ENCODE measurements around the gene DCAF8. TPM values are rescaled to one million over a fixed set of nuclear protein-coding genes. Genes with fewer than 3 reads are reported as not detected.

Gene DCAF8
- polyA plus RNA-seq, 3 donors = 35.5 to 205 (median 44.6) TPM

GRCh38 chr1:160220301-160220700, 42.0 kb downstream of the DCAF8 start:
- no peak for TF ChIP-seq CTCF (IDR thresholded peaks at IDR 0.05)
- H3K4me3 Mint-ChIP-seq = no peak overlapping the region
- Histone ChIP-seq H3K36me3 (replicated peaks in 1 of 2; ENCODE audit: control insufficient read depth in 1 of 2, insufficient read depth in 2 of 2, low read length in 2 of 2) (peaks cover 98 to 100% of the 10 kb centered on the region in 2 donors), H3K4me3 (replicated peaks in 1 of 3; ENCODE audit: low read depth in 2 of 3, low read length in 3 of 3) (no peak overlapping the region), H3K79me2 (ENCODE audit: insufficient read depth, low read length) (no peaks in the 10 kb centered on the region), H4K20me1 (ENCODE audit: insufficient read depth, low read length) (peaks cover 6% of the 10 kb centered on the region), H3K4me2 (replicated peaks; ENCODE audit: extremely low read depth, low read length, poor library complexity, severe bottlenecking) (no peak overlapping the region), H3K9me3 (replicated peaks in 1 of 2; ENCODE audit: control insufficient read depth in 1 of 2, insufficient read depth in 1 of 2, low read length in 2 of 2) (no peaks in the 10 kb centered on the region), H3K4me1 (ENCODE audit: control insufficient read depth in 1 of 2, insufficient read depth in 2 of 2, low read length in 2 of 2) (no peaks in the 10 kb centered on the region), H2AFZ (ENCODE audit: insufficient read depth, low read depth, low read length, poor library complexity, severe bottlenecking) (no peak overlapping the region), H3K9ac (ENCODE audit: insufficient read depth, low read length, poor library complexity, severe bottlenecking) (no peak overlapping the region), H3K27ac (ENCODE audit: low read depth in 1 of 2, low read length in 2 of 2) (no peak overlapping the region), H3K27me3 (ENCODE audit: control insufficient read depth in 2 of 2, insufficient read depth in 2 of 2, low read length in 2 of 2) (no peaks in the 10 kb centered on the region)
- DNase-seq = no peak
- intact Hi-C loops (cut with micrococcal nuclease) = no loop called here
- no peaks in the 10 kb centered on the region for H3K27me3 Mint-ChIP-seq (ENCODE audit: low read depth in 3 of 3)
- no peaks in the 10 kb centered on the region for H3K4me1 Mint-ChIP-seq
- no peak overlapping the region for H3K27ac Mint-ChIP-seq
- peaks cover 58 to 91% of the 10 kb centered on the region in 2 donors for H3K36me3 Mint-ChIP-seq
- 100% methylated on average over 2 of the region's 2 CpGs for WGBS (ENCODE audit: insufficient coverage)
- H3K9me3 Mint-ChIP-seq = no peaks in the 10 kb centered on the region

- H3K36me3 Mint-ChIP-seq = peaks cover 68 to 90% of the 10 kb centered on the region in 2 donors
- Histone ChIP-seq H3K4me3 (replicated peaks in 1 of 3; ENCODE audit: low read depth in 2 of 3, low read length in 3 of 3) (no peak overlapping the region), H4K20me1 (ENCODE audit: insufficient read depth, low read length) (peaks cover 6% of the 10 kb centered on the region), H3K9me3 (replicated peaks in 1 of 2; ENCODE audit: control insufficient read depth in 1 of 2, insufficient read depth in 1 of 2, low read length in 2 of 2) (no peaks in the 10 kb centered on the region), H3K27ac (ENCODE audit: low read depth in 1 of 2, low read length in 2 of 2) (peak overlapping the region in 1 of 2 donors; percentile 22), H3K9ac (ENCODE audit: insufficient read depth, low read length, poor library complexity, severe bottlenecking) (no peak overlapping the region), H2AFZ (ENCODE audit: insufficient read depth, low read depth, low read length, poor library complexity, severe bottlenecking) (no peak overlapping the region), H3K4me2 (replicated peaks; ENCODE audit: extremely low read depth, low read length, poor library complexity, severe bottlenecking) (no peak overlapping the region), H3K4me1 (ENCODE audit: control insufficient read depth in 1 of 2, insufficient read depth in 2 of 2, low read length in 2 of 2) (no peaks in the 10 kb centered on the region), H3K36me3 (replicated peaks in 1 of 2; ENCODE audit: control insufficient read depth in 1 of 2, insufficient read depth in 2 of 2, low read length in 2 of 2) (peaks cover 98 to 100% of the 10 kb centered on the region in 2 donors), H3K27me3 (ENCODE audit: control insufficient read depth in 2 of 2, insufficient read depth in 2 of 2, low read length in 2 of 2) (no peaks in the 10 kb centered on the region), H3K79me2 (ENCODE audit: insufficient read depth, low read length) (no peaks in the 10 kb centered on the region)
- no peaks in the 10 kb centered on the region for H3K9me3 Mint-ChIP-seq
- no peak overlapping the region for H3K4me3 Mint-ChIP-seq
- TF ChIP-seq CTCF (IDR thresholded peaks at IDR 0.05) = no peak
- intact Hi-C loops (cut with micrococcal nuclease) = no loop called here
- 100% methylated on average over 1 of the region's 4 CpGs for WGBS (ENCODE audit: insufficient coverage)
- H3K4me1 Mint-ChIP-seq = no peaks in the 10 kb centered on the region
- no peaks in the 10 kb centered on the region for H3K27me3 Mint-ChIP-seq (ENCODE audit: low read depth in 3 of 3)
- DNase-seq = peak; percentile 6 to 39 (median 22)
- H3K27ac Mint-ChIP-seq = peak overlapping the region in 3 of 7 donors; percentile 1 to 65 (median 19)
Measured at GRCh38 chr1:160219062-160219929, 43.1 kb downstream of the DCAF8 start.
